ENCODE results near the gene CELF3. TPM values are rescaled to one million over a fixed set of nuclear protein-coding genes. Genes with fewer than 3 reads are reported as not detected.
A peak's percentile ranks its signal among the peaks of the same experiment; 100 is the strongest.

Gene CELF3
- total RNA-seq, 1 donor from 2014 or later, result not detected

DNA sequence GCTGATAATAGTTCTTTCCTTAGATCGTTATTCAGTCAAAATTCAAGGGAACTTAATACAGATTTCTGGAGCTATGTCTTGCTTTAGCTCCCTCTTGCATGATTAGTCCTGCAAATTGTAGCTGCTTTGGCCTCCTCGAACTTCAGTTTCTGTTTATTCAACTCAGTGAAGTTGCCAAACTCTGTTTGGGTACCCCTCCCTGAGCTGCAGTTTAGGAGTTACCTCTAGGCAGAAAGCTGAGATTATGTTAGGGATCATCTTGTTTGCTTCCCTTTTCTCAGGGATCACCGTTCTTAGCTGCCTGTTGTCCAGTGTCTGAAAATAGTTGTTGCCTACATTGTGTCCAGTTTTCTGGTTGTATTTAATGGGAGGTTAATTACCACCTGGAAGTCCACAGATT is 61.2 kb downstream of the CELF3 start:
- H3K27me3 Mint-ChIP-seq (ENCODE audit: unreplicated experiment), result peaks cover 6% of the 10 kb centered on the region
- no peak overlapping the region for H3K4me3 Mint-ChIP-seq (ENCODE audit: unreplicated experiment)
- TF ChIP-seq, protein P1, sequence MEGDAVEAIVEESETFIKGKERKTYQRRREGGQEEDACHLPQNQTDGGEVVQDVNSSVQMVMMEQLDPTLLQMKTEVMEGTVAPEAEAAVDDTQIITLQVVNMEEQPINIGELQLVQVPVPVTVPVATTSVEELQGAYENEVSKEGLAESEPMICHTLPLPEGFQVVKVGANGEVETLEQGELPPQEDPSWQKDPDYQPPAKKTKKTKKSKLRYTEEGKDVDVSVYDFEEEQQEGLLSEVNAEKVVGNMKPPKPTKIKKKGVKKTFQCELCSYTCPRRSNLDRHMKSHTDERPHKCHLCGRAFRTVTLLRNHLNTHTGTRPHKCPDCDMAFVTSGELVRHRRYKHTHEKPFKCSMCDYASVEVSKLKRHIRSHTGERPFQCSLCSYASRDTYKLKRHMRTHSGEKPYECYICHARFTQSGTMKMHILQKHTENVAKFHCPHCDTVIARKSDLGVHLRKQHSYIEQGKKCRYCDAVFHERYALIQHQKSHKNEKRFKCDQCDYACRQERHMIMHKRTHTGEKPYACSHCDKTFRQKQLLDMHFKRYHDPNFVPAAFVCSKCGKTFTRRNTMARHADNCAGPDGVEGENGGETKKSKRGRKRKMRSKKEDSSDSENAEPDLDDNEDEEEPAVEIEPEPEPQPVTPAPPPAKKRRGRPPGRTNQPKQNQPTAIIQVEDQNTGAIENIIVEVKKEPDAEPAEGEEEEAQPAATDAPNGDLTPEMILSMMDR (IDR thresholded peaks at IDR 0.05; ENCODE audit: unreplicated experiment), result no peak
- H3K27ac Mint-ChIP-seq (ENCODE audit: unreplicated experiment), result peak overlapping the region; percentile 45
- peaks cover 28% of the 10 kb centered on the region for H3K4me1 Mint-ChIP-seq (ENCODE audit: unreplicated experiment)
- no peak for DNase-seq (ENCODE audit: low spot score)
- H3K9me3 Mint-ChIP-seq (ENCODE audit: unreplicated experiment), result no peaks in the 10 kb centered on the region
- peaks cover 15% of the 10 kb centered on the region for H3K36me3 Mint-ChIP-seq (ENCODE audit: low read depth, unreplicated experiment)

DNA sequence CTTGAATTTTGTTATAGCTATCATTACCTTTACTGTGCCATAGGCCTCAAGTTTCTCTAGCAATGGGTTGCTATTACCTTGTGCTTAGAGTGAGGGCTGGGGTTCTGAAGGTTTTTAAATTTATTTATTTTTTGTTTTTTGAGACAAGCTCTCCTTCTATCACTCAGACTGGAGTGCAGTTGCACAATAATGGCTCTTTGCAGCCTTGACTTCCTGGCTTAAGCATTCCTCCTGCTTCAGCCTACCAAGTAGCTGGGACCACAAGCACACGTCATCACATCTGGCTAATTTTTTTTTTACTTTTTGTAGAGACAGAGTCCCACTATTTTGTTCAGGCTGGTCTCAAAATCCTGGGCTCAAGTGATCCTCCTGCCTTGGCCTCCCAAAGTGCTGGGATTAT is 63.2 kb downstream of the CELF3 start:
- no peak for DNase-seq (ENCODE audit: low spot score)
- TF ChIP-seq, protein P1 (IDR thresholded peaks at IDR 0.05; ENCODE audit: unreplicated experiment), result no peak
- H3K27ac Mint-ChIP-seq (ENCODE audit: unreplicated experiment), result no peak overlapping the region
- H3K36me3 Mint-ChIP-seq (ENCODE audit: low read depth, unreplicated experiment), result peaks cover 10% of the 10 kb centered on the region
- H3K9me3 Mint-ChIP-seq (ENCODE audit: unreplicated experiment), result no peaks in the 10 kb centered on the region
- peaks cover 28% of the 10 kb centered on the region for H3K4me1 Mint-ChIP-seq (ENCODE audit: unreplicated experiment)
- H3K4me3 Mint-ChIP-seq (ENCODE audit: unreplicated experiment), result no peak overlapping the region
- H3K27me3 Mint-ChIP-seq (ENCODE audit: unreplicated experiment), result peaks cover 6% of the 10 kb centered on the region

Other genes starting within 250 kb of the CELF3 start
- gene CGN, start 205.4 kb downstream of the CELF3 start, total RNA-seq (ENCODE audit: unreplicated experiment), result 50.7 TPM
- gene TUFT1, start 176.5 kb downstream of the CELF3 start, total RNA-seq (ENCODE audit: unreplicated experiment), result 11.2 TPM
- 28.9 TPM for gene SNX27, start 104.8 kb downstream of the CELF3 start, total RNA-seq (ENCODE audit: unreplicated experiment)
- gene RIIAD1, start 4.7 kb upstream of the CELF3 start, total RNA-seq (ENCODE audit: unreplicated experiment), result not detected
- gene MRPL9, start 46.7 kb upstream of the CELF3 start, total RNA-seq (ENCODE audit: unreplicated experiment), result 99.5 TPM
- 27.2 TPM for gene TDRKH, start 73.7 kb upstream of the CELF3 start, total RNA-seq (ENCODE audit: unreplicated experiment)
- 0.13 TPM for gene LINGO4, start 88.6 kb upstream of the CELF3 start, total RNA-seq (ENCODE audit: unreplicated experiment)
- gene RORC, start 115.0 kb upstream of the CELF3 start, total RNA-seq (ENCODE audit: unreplicated experiment), result 1.0 TPM
- 0.95 TPM for gene C2CD4D, start 123.0 kb upstream of the CELF3 start, total RNA-seq (ENCODE audit: unreplicated experiment)
- not detected for gene THEM5, start 136.9 kb upstream of the CELF3 start, total RNA-seq (ENCODE audit: unreplicated experiment)
- gene THEM4, start 192.7 kb upstream of the CELF3 start, total RNA-seq (ENCODE audit: unreplicated experiment), result 9.0 TPM

Measured in endothelial cell (in vitro differentiated cells).